Stimulated activated CD8-positive, alpha-beta memory T cell treated with anti-CD3 and anti-CD28 coated beads, Interleukin-4, amount 100 ng/mL, for 48 hours (primary cell): ENCODE data around the gene KMT2B.
A peak's percentile ranks its signal among the peaks of the same experiment; 100 is the strongest.

ENCODE experiments used
- DNase-seq: peaks from one replicate; pipeline ENCODE4 v3.0.0-alpha.2; 2020

KMT2B gene

DNA sequence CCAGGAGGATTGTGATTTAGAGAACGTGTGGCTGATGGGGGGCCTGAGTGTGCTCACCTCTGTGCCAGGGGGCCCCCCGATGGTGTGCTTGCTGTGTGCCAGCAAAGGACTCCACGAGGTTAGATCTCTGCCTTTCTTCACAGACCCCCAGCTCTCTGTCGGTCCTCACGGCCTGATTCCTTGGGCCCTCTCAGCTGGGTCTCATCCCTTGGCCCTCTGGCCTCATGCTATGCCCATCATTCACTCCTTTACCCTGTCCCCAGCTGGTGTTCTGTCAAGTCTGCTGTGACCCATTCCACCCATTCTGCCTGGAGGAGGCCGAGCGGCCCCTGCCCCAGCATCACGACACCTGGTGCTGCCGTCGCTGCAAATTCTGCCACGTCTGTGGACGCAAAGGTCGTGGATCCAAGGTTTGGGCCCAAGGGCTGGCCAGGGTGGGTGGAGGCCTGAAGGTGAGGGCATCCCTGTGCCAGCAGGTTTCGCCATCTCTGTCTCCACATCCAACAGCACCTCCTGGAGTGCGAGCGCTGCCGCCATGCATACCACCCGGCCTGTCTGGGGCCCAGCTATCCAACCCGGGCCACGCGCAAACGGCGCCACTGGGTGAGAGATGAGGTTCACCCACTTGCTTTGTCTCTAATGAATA, 7.5 kb downstream of the KMT2B start:
- DNase-seq = no peak

DNA sequence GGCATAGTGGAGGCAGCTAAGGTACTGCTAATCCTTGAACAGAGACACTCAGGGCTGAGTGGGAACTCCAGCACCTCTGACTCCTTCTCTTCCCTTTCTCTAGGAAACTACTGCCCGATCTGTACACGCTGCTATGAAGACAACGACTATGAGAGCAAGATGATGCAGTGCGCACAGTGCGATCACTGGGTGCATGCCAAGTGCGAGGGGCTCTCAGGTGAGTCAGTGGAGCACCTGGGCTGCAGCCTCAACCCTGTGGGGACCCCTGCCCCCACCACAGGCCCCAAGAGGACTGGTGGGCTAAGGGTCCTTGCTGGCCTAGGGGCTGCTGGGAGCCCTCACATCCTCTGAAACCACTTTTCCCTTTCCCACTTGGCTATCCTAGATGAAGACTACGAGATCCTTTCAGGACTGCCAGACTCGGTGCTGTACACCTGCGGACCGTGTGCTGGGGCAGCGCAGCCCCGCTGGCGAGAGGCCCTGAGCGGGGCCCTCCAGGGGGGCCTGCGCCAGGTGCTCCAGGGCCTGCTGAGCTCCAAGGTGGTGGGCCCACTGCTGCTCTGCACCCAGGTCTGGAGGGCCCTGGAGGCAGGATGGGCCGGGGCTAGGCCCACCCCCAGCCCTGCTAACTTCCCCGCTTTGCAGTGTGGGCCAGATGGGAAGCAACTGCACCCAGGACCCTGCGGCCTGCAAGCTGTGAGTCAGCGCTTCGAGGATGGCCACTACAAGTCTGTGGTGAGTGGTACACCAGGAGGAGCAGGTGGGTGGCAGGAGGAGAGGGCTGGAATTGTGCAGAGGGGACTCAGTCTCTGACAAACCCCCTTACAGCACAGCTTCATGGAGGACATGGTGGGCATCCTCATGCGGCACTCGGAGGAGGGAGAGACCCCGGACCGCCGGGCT, 9.5 kb downstream of the KMT2B start:
- no peak for DNase-seq

DNA sequence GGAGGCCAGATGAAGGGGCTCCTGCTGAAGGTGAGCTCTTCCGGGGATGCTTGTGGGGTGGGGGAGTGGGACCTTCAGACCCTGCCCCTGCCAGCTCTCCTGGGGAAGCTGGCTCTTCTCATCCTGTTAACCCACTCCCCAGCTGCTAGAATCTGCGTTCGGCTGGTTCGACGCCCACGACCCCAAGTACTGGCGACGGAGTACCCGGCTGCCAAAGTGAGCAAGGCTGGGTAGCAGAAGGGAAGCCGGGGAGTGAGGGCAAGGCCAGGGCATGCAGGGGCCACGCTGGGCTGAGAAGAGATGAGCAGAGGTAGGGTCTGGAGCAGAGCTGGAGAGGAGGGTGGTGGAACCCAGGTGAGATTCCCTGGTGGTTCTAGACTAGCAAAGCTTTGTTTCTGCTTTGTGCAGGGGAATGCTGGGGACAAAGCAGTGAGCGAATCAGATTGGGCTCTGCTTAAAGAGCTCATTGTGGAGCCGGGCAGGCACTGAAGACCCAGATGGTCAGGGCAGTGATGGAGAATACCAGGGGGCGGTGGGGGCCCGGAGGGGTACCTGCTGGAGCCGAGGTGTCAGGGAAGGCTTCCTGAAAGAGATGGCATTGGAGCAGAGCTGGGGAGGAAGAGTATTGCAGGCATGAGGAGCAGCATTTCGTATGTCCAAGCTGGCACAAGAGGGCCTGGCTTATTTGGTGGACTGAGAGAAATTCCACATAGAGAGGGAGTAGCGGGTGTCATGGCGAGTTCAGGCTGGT, 10.3 kb downstream of the KMT2B start:
- no peak for DNase-seq

DNA sequence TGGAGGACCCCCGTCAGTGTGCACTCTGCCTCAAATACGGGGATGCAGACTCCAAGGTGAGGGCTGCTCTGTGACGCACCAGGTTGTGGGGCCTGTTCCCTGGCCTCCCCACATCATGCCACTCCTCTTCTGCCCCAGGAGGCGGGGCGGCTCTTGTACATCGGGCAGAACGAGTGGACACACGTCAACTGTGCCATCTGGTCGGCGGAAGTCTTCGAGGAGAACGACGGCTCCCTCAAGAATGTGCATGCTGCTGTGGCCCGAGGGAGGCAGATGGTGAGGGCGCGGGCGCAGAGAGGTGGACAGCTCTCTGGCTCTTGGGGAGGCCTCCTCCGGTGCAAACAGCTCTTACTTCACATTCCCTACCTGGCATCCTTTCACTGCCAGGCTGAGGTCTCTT, 11.2 kb downstream of the KMT2B start:
- no peak for DNase-seq

DNA sequence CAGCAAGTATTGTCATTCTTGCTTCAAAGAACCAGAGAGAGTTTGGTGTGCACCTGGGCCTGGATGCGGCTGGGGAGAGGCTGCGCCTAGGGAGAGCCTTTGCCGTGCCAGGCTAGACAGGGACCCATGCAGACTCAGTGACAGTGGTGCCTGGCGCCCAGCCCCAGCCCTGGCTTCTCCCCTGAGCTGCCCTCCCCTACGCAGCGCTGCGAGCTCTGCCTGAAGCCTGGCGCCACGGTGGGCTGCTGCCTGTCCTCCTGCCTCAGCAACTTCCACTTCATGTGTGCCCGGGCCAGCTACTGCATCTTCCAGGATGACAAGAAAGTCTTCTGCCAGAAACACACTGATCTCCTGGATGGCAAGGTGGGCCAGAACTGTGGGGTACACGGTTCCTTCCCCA, 12.0 kb downstream of the KMT2B start:
- no peak for DNase-seq

DNA sequence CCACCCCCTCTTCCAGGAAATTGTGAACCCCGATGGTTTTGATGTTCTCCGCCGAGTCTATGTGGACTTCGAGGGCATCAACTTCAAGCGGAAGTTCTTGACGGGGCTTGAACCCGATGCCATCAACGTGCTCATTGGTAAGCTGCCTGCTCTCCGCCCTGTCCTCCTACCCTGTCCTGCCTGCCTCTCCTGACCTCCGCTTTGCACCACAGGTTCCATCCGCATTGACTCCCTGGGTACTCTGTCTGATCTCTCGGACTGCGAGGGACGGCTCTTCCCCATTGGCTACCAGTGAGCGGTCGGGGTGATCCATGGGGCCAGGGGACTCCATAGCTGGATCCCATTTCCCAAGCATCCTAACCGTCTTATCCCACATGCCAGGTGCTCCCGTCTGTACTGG, 12.5 kb downstream of the KMT2B start:
- no peak for DNase-seq

DNA sequence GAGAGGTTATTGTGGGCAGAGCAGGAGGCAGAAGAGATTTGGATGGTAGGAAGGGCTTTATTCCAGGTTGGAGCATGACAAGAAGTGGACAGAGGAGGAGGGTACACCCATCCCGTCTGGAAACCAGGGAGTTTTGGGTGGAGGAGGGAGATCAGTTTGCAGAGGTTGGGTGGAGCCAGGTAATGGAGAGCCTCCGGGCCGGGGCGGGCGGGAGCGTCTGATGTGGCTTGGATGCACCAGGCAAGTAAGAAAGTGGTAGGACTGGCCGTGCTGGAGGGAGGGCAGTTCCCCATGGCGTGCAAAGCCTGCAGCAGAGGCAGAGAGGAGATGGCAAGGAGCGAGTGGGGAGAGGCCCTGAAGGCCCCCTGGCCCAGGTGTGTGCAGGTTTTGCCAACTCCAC, 13.6 kb downstream of the KMT2B start:
- DNase-seq = no peak

DNA sequence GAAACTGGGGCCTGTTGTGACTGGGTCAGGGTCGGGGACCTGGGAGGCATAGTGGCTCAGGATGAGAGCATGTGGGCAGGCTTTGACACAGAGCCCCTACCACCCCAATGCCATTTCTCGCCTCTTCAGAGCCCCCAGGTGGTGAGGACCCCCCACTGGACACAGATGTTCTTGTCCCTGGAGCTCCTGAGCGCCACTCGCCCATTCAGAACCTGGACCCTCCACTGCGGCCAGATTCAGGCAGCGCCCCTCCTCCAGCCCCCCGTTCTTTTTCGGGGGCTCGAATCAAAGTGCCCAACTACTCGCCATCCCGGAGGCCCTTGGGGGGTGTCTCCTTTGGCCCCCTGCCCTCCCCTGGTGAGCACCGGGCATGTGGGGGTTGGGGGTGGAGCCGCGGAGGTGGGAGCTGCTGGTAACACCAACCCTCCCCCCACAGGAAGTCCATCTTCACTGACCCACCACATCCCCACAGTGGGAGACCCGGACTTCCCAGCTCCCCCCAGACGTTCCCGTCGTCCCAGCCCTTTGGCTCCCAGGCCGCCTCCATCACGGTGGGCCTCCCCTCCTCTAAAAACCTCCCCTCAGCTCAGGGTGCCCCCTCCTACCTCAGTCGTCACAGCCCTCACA, 14.1 kb downstream of the KMT2B start:
- no peak for DNase-seq

DNA sequence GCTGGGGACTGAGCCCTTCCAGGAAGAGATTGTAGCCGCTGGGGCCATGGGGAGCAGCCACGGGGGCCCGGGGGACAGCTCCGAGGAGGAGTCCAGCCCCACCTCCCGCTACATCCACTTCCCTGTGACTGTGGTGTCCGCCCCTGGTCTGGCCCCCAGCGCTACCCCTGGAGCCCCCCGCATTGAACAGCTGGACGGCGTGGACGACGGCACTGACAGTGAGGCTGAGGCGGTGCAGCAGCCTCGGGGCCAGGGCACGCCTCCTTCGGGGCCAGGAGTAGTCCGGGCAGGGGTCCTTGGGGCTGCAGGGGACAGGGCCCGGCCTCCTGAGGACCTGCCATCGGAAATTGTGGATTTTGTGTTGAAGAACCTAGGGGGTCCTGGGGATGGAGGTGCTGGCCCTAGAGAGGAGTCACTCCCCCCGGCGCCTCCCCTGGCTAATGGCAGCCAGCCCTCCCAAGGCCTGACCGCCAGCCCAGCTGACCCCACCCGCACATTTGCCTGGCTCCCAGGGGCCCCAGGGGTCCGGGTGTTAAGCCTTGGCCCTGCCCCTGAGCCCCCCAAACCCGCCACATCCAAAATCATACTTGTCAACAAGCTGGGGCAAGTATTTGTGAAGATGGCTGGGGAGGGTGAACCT, 14.9 kb downstream of the KMT2B start:
- no peak for DNase-seq

DNA sequence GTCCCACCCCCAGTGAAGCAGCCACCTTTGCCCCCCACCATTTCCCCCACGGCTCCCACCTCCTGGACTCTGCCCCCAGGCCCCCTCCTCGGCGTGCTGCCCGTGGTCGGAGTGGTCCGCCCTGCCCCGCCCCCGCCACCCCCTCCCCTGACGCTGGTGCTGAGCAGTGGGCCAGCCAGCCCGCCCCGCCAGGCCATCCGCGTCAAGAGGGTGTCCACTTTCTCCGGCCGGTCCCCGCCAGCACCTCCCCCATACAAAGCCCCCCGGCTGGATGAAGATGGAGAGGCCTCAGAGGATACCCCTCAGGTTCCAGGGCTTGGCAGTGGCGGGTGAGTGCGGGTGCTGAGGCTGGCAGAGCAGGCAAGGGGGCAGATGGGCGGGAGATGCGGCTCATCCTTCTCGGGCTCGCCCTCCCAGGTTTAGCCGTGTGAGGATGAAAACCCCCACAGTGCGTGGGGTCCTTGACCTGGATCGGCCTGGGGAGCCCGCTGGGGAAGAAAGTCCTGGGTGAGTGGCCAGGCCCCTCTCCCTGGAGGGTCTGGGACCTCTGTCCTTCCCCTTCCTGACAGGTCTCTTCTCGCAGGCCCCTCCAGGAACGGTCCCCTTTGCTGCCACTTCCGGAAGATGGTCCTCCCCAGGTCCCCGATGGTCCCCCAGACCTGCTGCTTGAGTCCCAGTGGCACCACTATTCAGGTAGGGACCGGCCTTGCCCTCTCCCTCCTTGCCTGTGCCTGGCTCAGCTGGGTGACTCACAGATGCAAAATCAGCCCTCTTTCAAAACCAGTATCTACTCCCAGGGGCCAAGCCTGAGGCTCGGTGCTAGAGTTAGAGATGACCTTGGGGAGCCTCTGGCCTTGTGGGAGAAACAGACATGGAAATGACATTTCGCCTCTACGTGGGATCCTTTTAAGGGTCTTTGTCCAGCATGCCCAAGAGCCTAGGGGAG, 15.7 kb downstream of the KMT2B start:
- DNase-seq = no peak

DNA sequence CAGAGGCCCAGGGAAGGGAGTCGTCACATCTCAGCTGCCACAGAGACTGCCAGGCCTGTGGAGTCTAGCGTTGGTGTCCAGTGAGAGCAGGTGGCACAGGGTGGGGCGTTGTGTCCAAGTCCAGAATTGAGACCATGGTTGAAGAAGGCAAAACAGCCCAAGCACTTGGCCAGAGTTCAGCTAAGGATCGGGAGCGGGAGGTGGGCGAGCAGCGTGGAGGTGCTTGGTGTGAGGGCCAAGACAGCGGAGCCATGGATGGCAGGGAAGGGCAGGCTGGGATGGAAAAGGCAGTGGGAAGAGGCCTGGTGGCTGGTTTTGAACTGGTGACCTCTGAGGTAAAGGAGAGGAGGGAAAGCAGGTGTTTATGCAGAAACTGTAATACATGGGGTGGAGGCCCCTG, 16.5 kb downstream of the KMT2B start:
- DNase-seq = no peak

DNA sequence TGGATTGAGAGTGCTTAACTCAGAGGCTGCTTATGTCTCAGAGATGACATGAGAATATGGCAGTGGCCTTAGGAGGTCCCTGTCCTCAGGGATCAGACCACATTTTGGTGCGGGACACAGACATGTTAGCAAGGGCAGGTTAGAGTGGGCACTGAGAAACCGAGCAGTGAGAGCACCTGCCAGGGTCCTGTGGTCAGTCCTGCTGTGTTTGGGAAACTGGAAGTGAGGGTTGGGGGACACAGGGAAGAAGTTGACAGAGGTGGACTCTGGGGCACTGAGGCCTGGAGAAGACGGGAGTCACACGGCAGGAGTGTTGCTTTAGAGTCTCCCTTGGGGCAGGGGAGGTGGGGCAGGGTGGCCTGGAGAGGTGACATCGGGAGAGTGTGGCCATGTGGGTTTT, 17.1 kb downstream of the KMT2B start:
- no peak for DNase-seq

DNA sequence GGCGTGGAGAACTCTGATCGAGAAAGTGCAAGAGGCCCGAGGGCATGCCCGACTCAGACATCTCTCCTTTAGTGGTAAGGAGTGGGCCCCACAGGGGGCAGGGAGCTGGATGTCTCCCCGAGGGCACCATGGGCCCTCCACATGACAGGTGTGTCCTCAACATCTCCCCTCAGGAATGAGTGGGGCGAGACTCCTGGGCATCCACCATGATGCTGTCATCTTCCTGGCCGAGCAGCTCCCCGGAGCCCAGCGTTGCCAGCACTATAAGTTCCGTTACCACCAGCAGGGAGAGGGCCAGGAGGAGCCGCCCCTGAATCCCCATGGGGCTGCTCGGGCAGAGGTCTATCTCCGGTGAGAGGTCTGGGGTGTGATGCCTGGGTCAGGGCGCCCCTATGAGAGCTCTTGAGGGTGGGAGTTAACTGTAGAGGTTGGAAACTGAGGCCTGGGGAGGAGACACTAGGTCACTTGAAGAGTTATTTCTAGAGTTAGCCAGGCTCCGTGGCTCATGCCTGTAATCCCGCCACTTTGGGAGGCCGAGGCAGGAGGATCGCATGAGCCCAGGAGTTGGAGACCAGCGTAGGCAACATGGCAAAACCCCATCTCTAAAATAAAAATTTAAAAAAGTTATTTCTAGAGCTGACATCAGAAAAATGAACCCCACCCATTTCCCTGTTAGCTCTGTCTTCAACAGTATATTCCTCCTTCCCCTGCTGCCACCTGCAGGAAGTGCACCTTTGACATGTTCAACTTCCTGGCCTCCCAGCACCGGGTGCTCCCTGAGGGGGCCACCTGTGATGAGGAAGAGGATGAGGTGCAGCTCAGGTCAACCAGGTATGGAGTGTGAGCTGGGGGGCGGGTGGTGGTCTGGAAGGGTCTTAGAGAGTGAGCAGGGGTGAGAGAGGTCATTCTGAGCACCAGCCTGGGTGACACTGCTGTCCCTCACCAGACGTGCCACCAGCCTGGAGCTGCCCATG, 19.4 kb downstream of the KMT2B start:
- peak; percentile 42 for DNase-seq

DNA sequence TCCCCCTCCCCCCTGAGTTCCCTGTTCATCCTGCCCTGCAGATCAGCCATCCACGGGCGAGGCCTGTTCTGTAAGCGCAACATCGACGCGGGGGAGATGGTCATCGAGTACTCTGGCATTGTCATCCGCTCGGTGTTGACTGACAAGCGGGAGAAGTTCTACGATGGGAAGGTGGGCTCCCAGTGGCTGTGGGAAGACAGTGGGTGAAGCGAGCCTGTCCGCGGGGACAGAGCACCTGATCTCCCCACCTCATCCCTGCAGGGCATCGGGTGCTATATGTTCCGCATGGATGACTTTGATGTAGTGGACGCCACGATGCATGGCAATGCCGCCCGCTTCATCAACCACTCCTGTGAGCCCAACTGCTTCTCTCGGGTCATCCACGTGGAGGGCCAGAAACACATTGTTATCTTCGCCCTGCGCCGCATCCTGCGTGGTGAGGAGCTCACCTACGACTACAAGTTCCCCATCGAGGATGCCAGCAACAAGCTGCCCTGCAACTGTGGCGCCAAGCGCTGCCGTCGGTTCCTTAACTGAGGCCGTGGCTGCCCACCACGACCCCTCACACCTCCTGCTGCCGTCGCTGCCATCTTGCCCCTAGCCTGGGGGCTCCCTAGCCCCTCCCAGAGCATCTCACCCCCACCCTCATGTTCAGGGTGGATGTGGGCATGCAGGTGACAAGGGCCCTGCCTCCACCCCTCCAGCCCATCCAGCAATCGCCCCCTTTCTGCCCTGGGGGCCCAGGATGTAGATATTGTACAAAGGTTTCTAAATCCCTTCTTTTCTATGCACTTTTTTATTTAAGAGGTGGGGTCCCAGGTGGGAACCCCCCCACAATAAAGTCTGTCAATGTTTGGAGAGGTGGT, 20.5 kb downstream of the KMT2B start:
- no peak for DNase-seq

DNA sequence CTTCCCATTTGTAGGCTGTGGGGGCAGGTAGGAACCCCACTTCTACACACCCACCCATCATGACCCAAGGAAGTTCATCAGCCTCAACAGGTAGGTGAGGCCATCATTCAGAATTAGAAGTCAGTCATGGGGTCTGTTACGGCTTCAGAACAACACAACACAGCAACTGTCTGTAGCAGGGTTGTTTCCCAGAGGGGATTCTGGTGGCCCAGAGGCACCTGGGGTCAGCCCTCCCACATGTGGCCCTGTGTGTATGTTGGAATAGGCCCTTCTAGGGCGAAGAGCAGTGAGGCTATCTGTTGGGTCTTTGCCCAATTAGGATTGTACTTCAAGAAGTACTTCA, 21.1 kb downstream of the KMT2B start:
- DNase-seq = no peak

DNA sequence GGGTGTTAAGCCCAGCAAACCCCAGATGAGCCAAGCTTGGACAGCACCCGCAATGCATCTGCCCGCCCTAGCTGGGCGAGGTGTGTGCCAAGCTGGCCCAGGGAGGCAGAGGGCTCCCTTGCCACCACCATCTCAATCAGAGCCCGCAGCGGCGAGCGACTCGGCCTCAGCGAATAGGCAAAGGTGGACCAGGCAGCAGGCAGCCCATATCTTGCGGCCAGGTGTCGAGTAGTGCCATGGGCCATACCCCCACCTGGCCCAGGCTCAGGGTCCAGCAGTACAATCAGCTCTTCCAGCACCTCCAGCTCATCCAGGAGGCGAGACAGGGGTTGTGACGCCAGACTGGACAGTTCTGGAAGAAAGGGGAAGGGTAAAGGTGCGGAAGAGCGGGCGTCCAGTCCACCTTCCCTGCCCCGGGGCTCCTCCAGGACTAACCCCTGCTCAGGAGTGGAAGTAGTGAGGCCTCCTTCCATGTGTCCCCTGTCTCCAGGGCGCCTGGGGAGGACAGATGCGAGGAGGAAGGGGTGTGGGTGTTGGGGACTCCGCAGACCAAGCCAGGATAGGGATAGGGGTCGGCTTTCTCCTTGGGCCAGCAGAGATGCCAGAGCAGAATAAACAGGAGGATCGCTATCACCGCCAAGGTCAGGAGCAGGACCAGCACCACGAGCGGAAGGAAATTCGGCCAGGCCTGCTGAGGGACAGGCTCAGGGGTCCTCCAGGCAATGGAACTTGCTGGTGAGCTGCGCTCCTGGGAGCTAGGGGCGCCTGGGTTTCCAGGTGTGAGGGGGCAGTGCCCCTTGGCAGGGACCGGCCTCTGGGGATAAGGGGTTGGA, 21.7 kb downstream of the KMT2B start:
- DNase-seq = no peak

DNA sequence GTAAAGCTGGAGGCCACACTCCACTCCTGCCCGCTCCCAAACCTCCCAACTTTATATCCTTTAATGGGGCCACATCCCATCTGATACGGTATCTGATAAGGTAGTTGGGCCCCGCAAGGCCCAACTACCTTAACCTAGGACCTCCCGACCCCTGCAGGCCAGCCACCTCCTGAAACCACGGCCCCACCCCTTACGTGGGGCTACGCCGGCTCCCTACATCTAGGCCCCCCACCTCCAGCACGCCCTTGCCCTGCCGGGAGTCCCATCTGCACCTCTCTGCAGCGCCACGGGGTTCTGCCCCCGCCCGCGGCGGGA, 22.3 kb downstream of the KMT2B start:
- DNase-seq = no peak

DNA sequence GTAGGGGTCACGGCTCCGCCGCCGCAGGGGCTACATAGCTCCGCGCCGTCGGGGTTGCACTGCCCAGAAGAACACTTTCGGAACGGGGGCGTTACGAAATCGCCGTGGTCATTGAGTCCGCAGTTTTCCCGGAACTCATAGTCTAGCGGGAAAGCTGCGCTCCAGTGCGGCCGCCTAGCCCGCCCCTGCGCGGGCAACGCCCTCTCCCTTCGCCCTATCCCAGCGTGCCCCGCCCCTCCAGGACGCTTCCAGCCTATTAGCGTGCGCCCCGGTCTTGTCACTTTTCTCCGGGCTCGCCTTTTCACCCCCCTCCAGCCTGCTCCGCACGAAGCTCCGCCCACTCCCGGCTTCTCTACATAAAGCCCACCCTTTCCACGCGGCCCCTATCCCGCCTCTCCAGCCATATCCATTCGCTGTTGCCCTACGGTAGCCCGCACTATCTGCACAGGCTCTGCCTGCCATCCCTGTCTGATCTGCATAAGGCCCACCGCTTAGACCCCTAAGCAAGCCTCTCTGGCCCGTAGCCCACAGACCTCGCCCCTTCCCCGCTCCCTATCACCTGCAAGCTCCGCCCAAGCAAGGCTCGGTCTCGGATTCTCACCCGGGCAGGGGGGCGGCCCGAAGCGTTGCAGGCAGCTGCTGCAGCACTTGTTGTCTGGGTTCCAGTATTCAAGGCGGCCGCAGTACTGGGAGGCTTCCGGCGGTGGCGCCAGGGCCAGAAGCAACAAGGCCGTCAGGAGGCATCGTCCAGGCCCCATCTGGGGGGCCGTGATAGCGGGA, 22.8 kb downstream of the KMT2B start:
- peak; percentile 98 for DNase-seq
